K562 (cell line): ENCODE data around the gene CEND1. TPM values are rescaled to one million over a fixed set of nuclear protein-coding genes. Genes with fewer than 3 reads are reported as not detected.

Experiments
- DACH1 ChIP-seq: fragments of 450-650 bp; IDR thresholded peaks from 2 replicates; pipeline ENCODE4 v1.6.1; 2018; ENCODE audit not compliant: partially characterized antibody
- ESRRA ChIP-seq: fragments of 450-650 bp; IDR thresholded peaks from 2 replicates; pipeline ENCODE4 v1.6.1; 2014; ENCODE audit warnings: low read depth, mild to moderate bottlenecking, moderate library complexity, borderline replicate concordance
- FOXJ2 ChIP-seq: fragments of 200-800 bp; sonication (Bioruptor generic); IDR thresholded peaks from 2 replicates; pipeline ENCODE4 v1.6.1; 2016; ENCODE audit warnings: missing genetic modification characterization, missing compliant biosample characterization
- POLR2G ChIP-seq: fragments of 200-400 bp; formaldehyde crosslinking; IDR thresholded peaks from 2 replicates; pipeline ENCODE4 v1.6.1; 2017; ENCODE audit warnings: low read depth, mild to moderate bottlenecking, antibody characterized with exemption, low read length, moderate library complexity
- PRMT5 ChIP-seq: sonication (generic); formaldehyde crosslinking; IDR thresholded peaks from 2 replicates; pipeline ENCODE4 v1.5.0; 2020; ENCODE audit warnings: missing genetic modification reagents
- RBM17 ChIP-seq: fragments of 200-400 bp; formaldehyde crosslinking; IDR thresholded peaks from 2 replicates; pipeline ENCODE4 v1.6.1; 2017; ENCODE audit warnings: low read depth, mild to moderate bottlenecking, low read length, borderline replicate concordance
- SMAD3 ChIP-seq: fragments of 450-650 bp; formaldehyde crosslinking; conservative IDR thresholded peaks from 2 replicates; pipeline ENCODE4 v1.4.0; 2020; ENCODE audit warnings: mild to moderate bottlenecking
- STAT5B ChIP-seq: fragments of 250-450 bp; sonication (Bioruptor Pico); IDR thresholded peaks from 2 replicates; pipeline ENCODE4 v1.8.0; 2021; ENCODE audit warnings: mild to moderate bottlenecking, inconsistent platforms
- ZNF133 ChIP-seq: fragments of 250-450 bp; sonication (Bioruptor Pico); IDR thresholded peaks from 2 replicates; pipeline ENCODE4 v1.4.0; 2020; ENCODE audit warnings: mild to moderate bottlenecking
- ZNF408 ChIP-seq: fragments of 250-450 bp; sonication (Bioruptor Pico); IDR thresholded peaks from 2 replicates; pipeline ENCODE4 v1.4.0; 2020; ENCODE audit warnings: low read depth, mild to moderate bottlenecking, moderate library complexity
- ZNF41 ChIP-seq: fragments of 250-450 bp; sonication (Bioruptor Pico); conservative IDR thresholded peaks from 2 replicates; pipeline ENCODE4 v1.4.0; 2020; ENCODE audit warnings: mild to moderate bottlenecking
- ZNF518B ChIP-seq: fragments of 250-450 bp; sonication (Bioruptor Pico); IDR thresholded peaks from 2 replicates; pipeline ENCODE4 v1.5.0; 2021; ENCODE audit warnings: mild to moderate bottlenecking, moderate library complexity
- ZNF717 ChIP-seq: fragments of 250-450 bp; sonication (Bioruptor Pico); IDR thresholded peaks from 2 replicates; pipeline ENCODE4 v1.5.0; 2021
- polyA plus RNA-seq, 8 experiments: library from polyadenylated mRNA; depleted of rRNA in 4 of 8; stranded (reverse) in 5 of 8; unstranded in 3 of 8; fragments of >200 nt; fragmentation: Nextera tagmentation in 2 of 8; fragmentation: Illumina TruSeq in 1 of 8; extraction: Ambion mirVana in 2 of 8; extraction: Trizol in 1 of 8; gene quantifications; 2 replicates each; pipeline versions ENCODE4 v1.2.1 to v1.2.3, GENCODE V29; 2011 to 2014; ENCODE audit warnings: inconsistent platforms in 1 of 8, missing spikeins in 1 of 8
- total RNA-seq, 7 experiments: library from RNA; depleted of rRNA in 6 of 7; stranded (reverse); fragments of >200 nt in 6 of 7; fragmentation: Illumina TruSeq in 2 of 7; extraction: Trizol in 2 of 7; gene quantifications; 2 replicates each; pipeline versions ENCODE4 v1.2.1 to v1.2.3, GENCODE V29; 2011 to 2021; ENCODE audit warnings: low replicate concordance in 1 of 7
- TF ChIP-seq, protein P1 (sequence below): sonication (generic); formaldehyde crosslinking; IDR thresholded peaks from 2 replicates; pipeline ENCODE4 v1.8.1; 2023; ENCODE audit warnings: mild to moderate bottlenecking, missing genetic modification reagents
- TF ChIP-seq, protein P2 (sequence below), 2 experiments: fragments of 450-650 bp; IDR thresholded peaks; 2 replicates each; pipeline ENCODE4 v1.6.1; 2016; ENCODE audit warnings: mild to moderate bottlenecking in 2 of 2, borderline replicate concordance in 1 of 2, low read depth in 1 of 2, moderate library complexity in 1 of 2

Gene CEND1
- total and polyA plus RNA-seq, 9 of the 15 experiments (the other 6 are each of a cell fraction or from before 2014, with no cell fraction given), result 0.13 to 0.18 (median 0.16) TPM; not detected in 6

DNA sequence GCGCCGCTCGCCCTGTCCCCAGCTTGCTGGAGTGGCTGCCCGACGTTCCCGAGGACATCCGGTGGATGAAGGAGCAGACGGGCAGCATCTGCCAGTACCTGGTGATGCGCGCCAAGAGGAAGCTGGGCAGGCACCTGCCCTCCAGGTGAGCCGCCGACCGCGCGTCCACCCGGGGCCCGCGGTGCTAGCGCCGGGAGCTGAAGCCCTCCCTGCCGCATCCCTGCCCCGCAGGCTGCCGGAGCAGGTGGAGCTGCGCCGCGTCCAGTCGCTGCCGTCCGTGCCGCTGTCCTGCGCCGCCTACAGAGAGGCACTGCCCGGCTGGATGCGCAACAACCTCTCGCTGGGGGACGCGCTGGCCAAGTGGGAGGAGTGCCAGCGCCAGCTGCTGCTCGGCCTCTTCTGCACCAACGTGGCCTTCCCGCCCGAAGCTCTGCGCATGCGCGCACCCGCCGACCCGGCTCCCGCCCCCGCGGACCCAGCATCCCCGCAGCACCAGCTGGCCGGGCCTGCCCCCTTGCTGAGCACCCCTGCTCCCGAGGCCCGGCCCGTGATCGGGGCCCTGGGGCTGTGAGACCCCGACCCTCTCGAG, 34.5 kb upstream of the CEND1 start (continued):
- TF ChIP-seq ZNF518B (no peak), FOXJ2 (no peak), PRMT5 (CRISPR knock-in tag) (no peak), RBM17 (no peak), STAT5B (CRISPR knock-in tag) (no peak), ZNF717 (CRISPR knock-in tag) (no peak), SMAD3 (no peak), ZNF133 (CRISPR knock-in tag) (no peak), ESRRA (no peak), ZNF408 (no peak), POLR2G (peak; percentile 60; the same call in 1 of the 2 replicates), DACH1 (no peak), ZNF41 (no peak)
- TF ChIP-seq, protein P1, sequence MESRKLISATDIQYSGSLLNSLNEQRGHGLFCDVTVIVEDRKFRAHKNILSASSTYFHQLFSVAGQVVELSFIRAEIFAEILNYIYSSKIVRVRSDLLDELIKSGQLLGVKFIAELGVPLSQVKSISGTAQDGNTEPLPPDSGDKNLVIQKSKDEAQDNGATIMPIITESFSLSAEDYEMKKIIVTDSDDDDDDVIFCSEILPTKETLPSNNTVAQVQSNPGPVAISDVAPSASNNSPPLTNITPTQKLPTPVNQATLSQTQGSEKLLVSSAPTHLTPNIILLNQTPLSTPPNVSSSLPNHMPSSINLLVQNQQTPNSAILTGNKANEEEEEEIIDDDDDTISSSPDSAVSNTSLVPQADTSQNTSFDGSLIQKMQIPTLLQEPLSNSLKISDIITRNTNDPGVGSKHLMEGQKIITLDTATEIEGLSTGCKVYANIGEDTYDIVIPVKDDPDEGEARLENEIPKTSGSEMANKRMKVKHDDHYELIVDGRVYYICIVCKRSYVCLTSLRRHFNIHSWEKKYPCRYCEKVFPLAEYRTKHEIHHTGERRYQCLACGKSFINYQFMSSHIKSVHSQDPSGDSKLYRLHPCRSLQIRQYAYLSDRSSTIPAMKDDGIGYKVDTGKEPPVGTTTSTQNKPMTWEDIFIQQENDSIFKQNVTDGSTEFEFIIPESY (CRISPR knock-in tag), result peak; percentile 91
- TF ChIP-seq, protein P2, sequence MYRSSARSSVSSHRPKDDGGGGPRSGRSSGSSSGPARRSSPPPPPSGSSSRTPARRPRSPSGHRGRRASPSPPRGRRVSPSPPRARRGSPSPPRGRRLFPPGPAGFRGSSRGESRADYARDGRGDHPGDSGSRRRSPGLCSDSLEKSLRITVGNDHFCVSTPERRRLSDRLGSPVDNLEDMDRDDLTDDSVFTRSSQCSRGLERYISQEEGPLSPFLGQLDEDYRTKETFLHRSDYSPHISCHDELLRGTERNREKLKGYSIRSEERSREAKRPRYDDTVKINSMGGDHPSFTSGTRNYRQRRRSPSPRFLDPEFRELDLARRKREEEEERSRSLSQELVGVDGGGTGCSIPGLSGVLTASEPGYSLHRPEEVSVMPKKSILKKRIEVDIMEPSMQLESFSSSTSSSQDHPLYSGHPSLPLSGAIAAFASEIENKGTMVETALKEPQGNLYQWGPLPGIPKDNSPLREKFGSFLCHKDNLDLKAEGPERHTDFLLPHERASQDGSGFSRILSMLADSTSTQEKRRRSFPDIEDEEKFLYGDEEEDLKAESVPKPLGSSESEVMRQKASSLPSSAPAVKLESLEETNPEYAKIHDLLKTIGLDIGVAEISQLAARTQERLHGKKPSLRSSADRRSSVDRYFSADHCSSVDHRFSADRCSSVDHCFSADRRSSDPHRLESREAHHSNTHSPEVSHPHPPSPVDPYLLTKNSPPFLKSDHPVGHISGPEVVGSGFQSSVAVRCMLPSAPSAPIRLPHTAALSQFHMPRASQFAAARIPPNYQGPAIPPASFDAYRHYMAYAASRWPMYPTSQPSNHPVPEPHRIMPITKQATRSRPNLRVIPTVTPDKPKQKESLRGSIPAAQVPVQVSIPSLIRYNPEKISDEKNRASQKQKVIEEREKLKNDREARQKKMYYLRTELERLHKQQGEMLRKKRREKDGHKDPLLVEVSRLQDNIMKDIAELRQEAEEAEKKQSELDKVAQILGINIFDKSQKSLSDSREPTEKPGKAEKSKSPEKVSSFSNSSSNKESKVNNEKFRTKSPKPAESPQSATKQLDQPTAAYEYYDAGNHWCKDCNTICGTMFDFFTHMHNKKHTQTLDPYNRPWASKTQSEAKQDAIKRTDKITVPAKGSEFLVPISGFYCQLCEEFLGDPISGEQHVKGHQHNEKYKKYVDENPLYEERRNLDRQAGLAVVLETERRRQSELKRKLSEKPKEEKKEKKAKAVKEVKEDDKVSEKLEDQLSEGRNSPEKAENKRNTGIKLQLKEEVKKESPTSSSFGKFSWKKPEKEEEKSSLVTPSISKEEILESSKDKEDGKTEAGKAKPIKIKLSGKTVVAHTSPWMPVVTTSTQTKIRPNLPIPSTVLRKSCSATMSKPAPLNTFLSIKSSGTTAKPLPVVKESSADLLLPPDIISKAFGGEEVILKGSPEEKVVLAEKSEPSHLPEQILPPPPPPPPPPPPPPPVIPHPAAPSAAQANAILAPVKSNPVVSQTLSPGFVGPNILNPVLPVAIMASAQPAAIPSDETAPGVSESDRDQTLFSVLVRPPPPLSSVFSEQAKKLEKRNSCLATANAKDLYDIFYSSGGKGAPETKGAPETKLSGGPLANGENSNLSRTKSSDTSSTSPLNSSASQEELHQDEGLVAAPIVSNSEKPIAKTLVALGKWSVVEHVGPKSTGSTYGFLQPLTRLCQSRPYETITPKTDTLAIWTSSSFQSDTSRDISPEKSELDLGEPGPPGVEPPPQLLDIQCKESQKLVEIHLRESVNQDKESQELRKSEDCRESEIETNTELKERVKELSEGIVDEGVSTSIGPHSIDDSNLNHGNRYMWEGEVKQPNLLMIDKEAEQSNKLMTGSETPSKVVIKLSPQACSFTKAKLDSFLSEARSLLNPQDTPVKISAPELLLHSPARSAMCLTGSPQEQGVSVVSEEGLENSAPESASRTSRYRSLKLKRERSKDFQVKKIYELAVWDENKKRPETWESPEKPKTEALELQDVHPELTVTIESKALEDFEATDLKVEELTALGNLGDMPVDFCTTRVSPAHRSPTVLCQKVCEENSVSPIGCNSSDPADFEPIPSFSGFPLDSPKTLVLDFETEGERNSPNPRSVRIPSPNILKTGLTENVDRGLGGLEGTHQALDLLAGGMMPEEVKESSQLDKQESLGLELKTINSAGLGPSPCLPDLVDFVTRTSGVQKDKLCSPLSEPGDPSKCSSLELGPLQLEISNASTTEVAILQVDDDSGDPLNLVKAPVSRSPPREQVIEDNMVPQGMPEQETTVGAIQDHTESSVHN (IDR thresholded peaks at IDR 0.05; ENCODE audit: borderline replicate concordance in 1 of 2, low read depth in 1 of 2), result no peak
